B cell (primary cell): Measurements from ENCODE around the gene ATXN2L. TPM values are rescaled to one million over a fixed set of nuclear protein-coding genes. Genes with fewer than 3 reads are reported as not detected.
"Not testable (repeated sequence)": the region's sequence is repeated elsewhere in the genome, so short reads cannot be mapped to it uniquely, and the experiment has no call there.

Source experiments
- ATAC-seq: fragments of 200-7000 bp; cut with Tn5 transposase; one replicate; pipeline ENCODE4 v1.10.0; 2021; ENCODE audit warnings: low read depth, mild to moderate bottlenecking, moderate number of reproducible peaks, moderate library complexity
- CTCF ChIA-PET: fragments of 350-600 bp; sonication (Branson Sonifier 250); formaldehyde crosslinking; loops from one replicate; lab custom pipeline; 2021; ENCODE audit warnings: antibody characterized with exemption, inconsistent platforms; lab: Charles Lee
- POLR2A ChIA-PET: fragments of 350-600 bp; sonication (Branson Sonifier 250); formaldehyde crosslinking; loops from one replicate; lab custom pipeline; 2021; ENCODE audit warnings: antibody characterized with exemption; lab: Charles Lee
- DNase-seq: peaks from one replicate; pipeline ENCODE4 v3.0.0; 2013
- H2AFZ ChIP-seq: 2 replicates; pipeline ENCODE4 v1.6.1; 2012; ENCODE audit warnings: mild to moderate bottlenecking, low read depth, low read length; ENCODE audit not compliant: insufficient read depth, poor library complexity, severe bottlenecking
- H3K27ac ChIP-seq, 2 donors: 1 replicate in 1 of 2; 2 replicates in 1 of 2; pipeline ENCODE4 v1.5.1; 2012 to 2013; ENCODE audit warnings: low read length in 2 of 2, mild to moderate bottlenecking in 2 of 2, moderate library complexity in 1 of 2
- H3K27me3 ChIP-seq, 4 experiments: fragments of 200-600 bp in 1 of 4; sonication (generic) in 1 of 4; replicated peaks in 1 of 4; 1 replicate in 2 of 4; 2 replicates in 2 of 4; pipeline versions ENCODE4 v1.6.1 to v1.7.0; 2013 to 2016; ENCODE audit warnings: low read length in 3 of 4, mild to moderate bottlenecking in 2 of 4, mixed read lengths in 1 of 4, moderate library complexity in 1 of 4; ENCODE audit not compliant: insufficient read depth in 4 of 4, control insufficient read depth in 3 of 4; ENCODE audit errors: control extremely low read depth in 1 of 4
- H3K36me3 ChIP-seq, 2 experiments: replicated peaks in 1 of 2; 1 replicate in 1 of 2; 2 replicates in 1 of 2; pipeline versions ENCODE4 v1.6.1 to v1.7.1; 2013; ENCODE audit warnings: low read length in 1 of 2; ENCODE audit not compliant: insufficient read depth in 2 of 2, control insufficient read depth in 1 of 2; ENCODE audit errors: control extremely low read depth in 1 of 2, extremely low read depth in 1 of 2
- H3K4me1 ChIP-seq, 2 donors: fragments of 200-600 bp in 1 of 2; sonication (generic) in 1 of 2; 1 replicate in 1 of 2; 2 replicates in 1 of 2; pipeline versions ENCODE4 v1.5.1 to v1.6.1; 2013 to 2017; ENCODE audit warnings: low read length in 2 of 2; ENCODE audit not compliant: control insufficient read depth in 2 of 2, insufficient read depth in 2 of 2
- H3K4me2 ChIP-seq: replicated peaks from 2 replicates; pipeline ENCODE3; 2012; ENCODE audit warnings: mild to moderate bottlenecking, low read depth, low read length; ENCODE audit not compliant: poor library complexity, severe bottlenecking
- H3K4me3 ChIP-seq, 5 experiments: fragments of 200-600 bp in 1 of 5; sonication (generic) in 1 of 5; 1 replicate in 3 of 5; 2 replicates in 2 of 5; pipeline versions ENCODE4 v1.5.1 to v1.7.0; 2011 to 2016; ENCODE audit warnings: low read length in 4 of 5, mild to moderate bottlenecking in 4 of 5, low read depth in 2 of 5, control low read depth in 1 of 5, moderate library complexity in 1 of 5; ENCODE audit not compliant: insufficient read depth in 1 of 5; ENCODE audit errors: control extremely low read depth in 1 of 5, extremely low read depth in 1 of 5
- H3K79me2 ChIP-seq: fragments of 200-600 bp; sonication (generic); one replicate; pipeline ENCODE4 v1.6.0; 2016; ENCODE audit warnings: low read length; ENCODE audit not compliant: control insufficient read depth, insufficient read depth
- H3K9ac ChIP-seq: fragments of 200-600 bp; sonication (generic); 2 replicates; pipeline ENCODE4 v1.6.1; 2017; ENCODE audit warnings: mild to moderate bottlenecking, low read length, moderate library complexity
- H3K9me3 ChIP-seq, 3 donors: one replicate each; pipeline versions ENCODE4 v1.6.1 to v1.7.1; 2013; ENCODE audit warnings: low read length in 2 of 3; ENCODE audit not compliant: control insufficient read depth in 2 of 3, insufficient read depth in 1 of 3; ENCODE audit errors: control extremely low read depth in 1 of 3
- H4K20me1 ChIP-seq: 2 replicates; pipeline ENCODE4 v1.6.0; 2012; ENCODE audit warnings: mild to moderate bottlenecking, low read length; ENCODE audit not compliant: insufficient read depth, control insufficient read depth, poor library complexity, severe bottlenecking
- H3K27ac Mint-ChIP-seq: one replicate; pipeline ENCODE4 v1.8.0; 2021; ENCODE audit warnings: mixed read lengths
- H3K27me3 Mint-ChIP-seq: one replicate; pipeline ENCODE4 v1.8.0; 2021; ENCODE audit warnings: mixed read lengths
- H3K4me1 Mint-ChIP-seq: one replicate; pipeline ENCODE4 v1.8.0; 2021; ENCODE audit warnings: mixed read lengths
- H3K4me3 Mint-ChIP-seq: one replicate; pipeline ENCODE4 v1.8.0; 2021; ENCODE audit warnings: mixed read lengths
- H3K9me3 Mint-ChIP-seq: one replicate; pipeline ENCODE4 v1.8.0; 2022; ENCODE audit warnings: mixed read lengths; ENCODE audit not compliant: insufficient read depth
- WGBS: methylation state at CpG from one replicate; pipeline ENCODE4 v1.1.5; 2013; ENCODE audit warnings: missing lambda C conversion rate; ENCODE audit not compliant: insufficient coverage; 5-methylcytosine and 5-hydroxymethylcytosine counted together
- intact Hi-C: fragments of 100-400 bp; cut with micrococcal nuclease; formaldehyde crosslinking; loops from one replicate; pipeline ENCODE4 v1.10.0; 2022
- polyA plus RNA-seq: library from polyadenylated mRNA; depleted of rRNA; stranded (reverse); fragments of >200 nt; gene quantifications from 2 replicates; pipeline ENCODE4 v1.2.3, GENCODE V29; 2012
- total RNA-seq, 2 donors: library from RNA; stranded (reverse); fragments of 120-200 nt in 1 of 2; gene quantifications; 1 replicate in 1 of 2; 2 replicates in 1 of 2; pipeline versions ENCODE4 v1.2.3 to v1.2.4, GENCODE V29; 2013 to 2022

ATXN2L gene
- total and polyA plus RNA-seq, 2 donors (not counting 1 experiment from before 2014, with no cell fraction given), result 157 to 289 TPM

GRCh38 chr16:28782357-28782756 is 40.4 kb upstream of the ATXN2L start:
- H3K9ac ChIP-seq, H3K36me3 ChIP-seq, intact Hi-C loops, H3K27me3 Mint-ChIP-seq, H3K9me3 ChIP-seq, H2AFZ ChIP-seq, H3K4me1 Mint-ChIP-seq, H3K79me2 ChIP-seq, H3K4me1 ChIP-seq, H3K9me3 Mint-ChIP-seq, DNase-seq, H3K4me3 ChIP-seq, CTCF ChIA-PET, H4K20me1 ChIP-seq, H3K4me2 ChIP-seq, H3K27ac Mint-ChIP-seq, H3K4me3 Mint-ChIP-seq, ATAC-seq, H3K27me3 ChIP-seq, POLR2A ChIA-PET, H3K27ac ChIP-seq: not testable (repeated sequence)
- no CpG with 5 or more reads among the region's 4 CpGs for WGBS

DNA sequence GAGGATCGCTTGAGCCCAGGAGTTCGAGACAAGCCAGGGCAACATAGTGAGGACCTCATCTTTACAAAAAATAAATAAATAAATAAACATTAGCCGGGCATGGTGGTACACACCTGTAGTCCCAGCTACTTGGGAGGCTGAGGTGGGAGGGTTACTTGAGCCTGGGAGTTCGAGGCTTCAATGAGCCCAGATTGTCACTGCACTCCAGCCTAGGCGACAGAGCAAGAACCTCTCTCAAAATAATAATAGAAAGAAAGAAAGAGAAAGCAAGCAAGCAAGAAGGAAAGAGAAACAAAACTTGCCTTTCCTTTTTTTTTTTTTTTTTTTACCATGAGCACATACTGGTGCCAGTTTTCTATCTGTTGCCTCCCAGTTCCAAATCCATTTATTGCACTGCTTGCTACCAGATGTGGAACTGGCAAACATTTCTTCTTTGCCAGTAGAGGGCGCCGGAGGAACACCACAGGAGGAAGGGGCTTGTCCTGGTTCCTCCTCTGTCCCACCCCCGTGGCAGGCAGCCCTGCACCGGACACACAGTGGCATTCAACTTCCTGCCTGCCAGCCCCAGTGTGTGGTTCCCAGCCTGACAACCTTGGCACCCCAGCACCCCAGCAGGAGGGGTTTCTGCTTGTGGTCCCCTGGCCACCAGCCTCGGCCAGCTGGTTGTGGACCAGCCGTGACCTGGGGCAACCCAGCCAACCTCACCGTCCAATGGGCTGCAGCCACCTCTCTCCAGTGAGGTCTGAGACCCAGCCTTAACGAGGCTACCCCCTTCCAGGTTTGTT is 20.4 kb upstream of the ATXN2L start:
- not testable (repeated sequence) for H3K4me2 ChIP-seq
- WGBS, result no CpG with 5 or more reads among the region's 13 CpGs

GRCh38 chr16:28807445-28808120 is 15.2 kb upstream of the ATXN2L start:
- H3K4me1 ChIP-seq, ATAC-seq, H3K27ac ChIP-seq, H3K4me2 ChIP-seq, POLR2A ChIA-PET, H3K9me3 Mint-ChIP-seq, intact Hi-C loops, H3K27me3 Mint-ChIP-seq, DNase-seq, H3K27ac Mint-ChIP-seq, H3K9ac ChIP-seq, H4K20me1 ChIP-seq, H3K4me3 Mint-ChIP-seq, H2AFZ ChIP-seq, H3K27me3 ChIP-seq, H3K79me2 ChIP-seq, H3K4me1 Mint-ChIP-seq, H3K4me3 ChIP-seq, H3K9me3 ChIP-seq, H3K36me3 ChIP-seq, CTCF ChIA-PET: not testable (repeated sequence)
- no CpG with 5 or more reads among the region's 11 CpGs for WGBS

More for the DNA sequence above, 20.4 kb upstream of the ATXN2L start:
- peak overlapping the region; percentile 73 for H3K4me3 Mint-ChIP-seq
- H3K36me3 ChIP-seq, POLR2A ChIA-PET, H3K27me3 Mint-ChIP-seq, H3K4me1 ChIP-seq, CTCF ChIA-PET, H3K79me2 ChIP-seq, H3K4me3 ChIP-seq, H4K20me1 ChIP-seq, H3K4me1 Mint-ChIP-seq, H3K9ac ChIP-seq, intact Hi-C loops, H3K27ac ChIP-seq, H3K27ac Mint-ChIP-seq, H3K9me3 Mint-ChIP-seq, H2AFZ ChIP-seq, DNase-seq, H3K9me3 ChIP-seq, H3K27me3 ChIP-seq: not testable (repeated sequence)
- ATAC-seq, result peak; percentile 94
